Smooth muscle cell (in vitro differentiated cells): ENCODE data around the gene OPCML. TPM values are rescaled to one million over a fixed set of nuclear protein-coding genes. Genes with fewer than 3 reads are reported as not detected.

Source experiments
- DNase-seq: peaks from one replicate; lab custom pipeline; 2025; ENCODE audit not compliant: unreplicated experiment; lab: John Stamatoyannopoulos, UW
- H2AFZ ChIP-seq: fragments of 200-600 bp; sonication (generic); 2 replicates; pipeline ENCODE4 v1.6.0; 2016; ENCODE audit warnings: antibody characterized with exemption, low read depth, mild to moderate bottlenecking
- H3F3A ChIP-seq: fragments of 200-600 bp; sonication (generic); 2 replicates; pipeline ENCODE4 v1.6.0; 2017; ENCODE audit warnings: antibody characterized with exemption, low read depth
- H3K27ac ChIP-seq: fragments of 200-600 bp; sonication (generic); 2 replicates; pipeline ENCODE4 v1.5.1; 2016; ENCODE audit warnings: low read depth, mild to moderate bottlenecking
- H3K27me3 ChIP-seq: fragments of 200-600 bp; sonication (generic); 2 replicates; pipeline ENCODE4 v1.6.1; 2016; ENCODE audit warnings: low read depth, mild to moderate bottlenecking
- H3K36me3 ChIP-seq: fragments of 200-600 bp; sonication (generic); 2 replicates; pipeline ENCODE4 v1.5.1; 2016; ENCODE audit warnings: low read depth
- H3K4me1 ChIP-seq: fragments of 200-600 bp; sonication (generic); 2 replicates; pipeline ENCODE4 v1.5.1; 2016; ENCODE audit warnings: low read depth
- H3K4me2 ChIP-seq: fragments of 200-600 bp; sonication (generic); 2 replicates; pipeline ENCODE4 v1.6.0; 2016; ENCODE audit warnings: mild to moderate bottlenecking
- H3K4me3 ChIP-seq: fragments of 200-600 bp; sonication (generic); 2 replicates; pipeline ENCODE4 v1.5.1; 2016; ENCODE audit warnings: mild to moderate bottlenecking
- H3K79me2 ChIP-seq: fragments of 200-600 bp; sonication (generic); 2 replicates; pipeline ENCODE4 v1.6.0; 2016; ENCODE audit warnings: low read depth, mild to moderate bottlenecking
- H3K9ac ChIP-seq: fragments of 200-600 bp; sonication (generic); 2 replicates; pipeline ENCODE4 v1.6.0; 2016; ENCODE audit warnings: low read depth
- H3K9me3 ChIP-seq: fragments of 200-600 bp; sonication (generic); replicated peaks from 2 replicates; pipeline ENCODE4 v1.5.1; 2016; ENCODE audit warnings: low read depth
- H4K20me1 ChIP-seq: fragments of 200-600 bp; sonication (generic); 2 replicates; pipeline ENCODE4 v1.6.0; 2016; ENCODE audit warnings: low read depth
- CTCF ChIP-seq: fragments of 200-600 bp; sonication (generic); IDR thresholded peaks from 2 replicates; pipeline ENCODE4 v1.5.1; 2017; ENCODE audit warnings: borderline replicate concordance, mild to moderate bottlenecking, antibody characterized with exemption; ENCODE audit not compliant: insufficient read depth, poor library complexity, severe bottlenecking
- WGBS: methylation state at CpG from one replicate; pipeline ENCODE4 v1.1.7; 2016; ENCODE audit warnings: low lambda C conversion rate; 5-methylcytosine and 5-hydroxymethylcytosine counted together
- polyA plus RNA-seq: library from polyadenylated mRNA; unstranded; fragments of >200 nt; fragmentation: Nextera tagmentation; extraction: Ambion mirVana; gene quantifications from 2 replicates; pipeline ENCODE4 v1.2.1, GENCODE V29; 2016
- total RNA-seq: library from RNA; depleted of rRNA; stranded (reverse); fragments of >200 nt; gene quantifications from 2 replicates; pipeline ENCODE4 v1.2.3, GENCODE V29; 2014

The OPCML gene
- total and polyA plus RNA-seq, 2 experiments from 2014 or later, result 0.42 to 0.58 TPM

GRCh38 chr11:132780046-132780445 is 752.3 kb downstream of the OPCML start:
- no peak for DNase-seq
- Histone ChIP-seq H3K27me3 (no peaks in the 10 kb centered on the region), H3K36me3 (no peaks in the 10 kb centered on the region), H3K9ac (no peak overlapping the region), H3K4me1 (peaks cover 18% of the 10 kb centered on the region), H3K9me3 (no peaks in the 10 kb centered on the region), H3K4me3 (no peak overlapping the region), H3K27ac (no peak overlapping the region), H3K79me2 (no peaks in the 10 kb centered on the region), H2AFZ (no peak overlapping the region), H4K20me1 (no peaks in the 10 kb centered on the region), H3K4me2 (no peak overlapping the region), H3F3A (no peaks in the 10 kb centered on the region)
- no peak for TF ChIP-seq CTCF
- 80% methylated on average over 5 of the region's 5 CpGs for WGBS

- Histone ChIP-seq H3K4me1 (peaks cover 18% of the 10 kb centered on the region), H3K9ac (no peak overlapping the region), H3F3A (no peaks in the 10 kb centered on the region), H4K20me1 (no peaks in the 10 kb centered on the region), H3K4me3 (no peak overlapping the region), H3K4me2 (no peak overlapping the region), H3K36me3 (no peaks in the 10 kb centered on the region), H3K79me2 (no peaks in the 10 kb centered on the region), H2AFZ (no peak overlapping the region), H3K27ac (no peak overlapping the region), H3K27me3 (peaks cover 1% of the 10 kb centered on the region), H3K9me3 (no peaks in the 10 kb centered on the region)
- no peak for DNase-seq
- WGBS, result 53% methylated on average over 2 of the region's 3 CpGs
- TF ChIP-seq CTCF, result no peak
Measured at GRCh38 chr11:132779497-132779896, 752.8 kb downstream of the OPCML start.

- Histone ChIP-seq H3K79me2 (no peaks in the 10 kb centered on the region), H3K4me1 (peaks cover 26% of the 10 kb centered on the region), H3K9ac (no peak overlapping the region), H3K9me3 (no peaks in the 10 kb centered on the region), H3F3A (no peaks in the 10 kb centered on the region), H2AFZ (no peak overlapping the region), H4K20me1 (no peaks in the 10 kb centered on the region), H3K27ac (no peak overlapping the region), H3K27me3 (peaks cover 6% of the 10 kb centered on the region), H3K4me3 (no peak overlapping the region), H3K4me2 (no peak overlapping the region), H3K36me3 (no peaks in the 10 kb centered on the region)
- no peak for TF ChIP-seq CTCF
- DNase-seq, result no peak
- WGBS, result 71% methylated on average over 9 of the region's 9 CpGs
Measured at GRCh38 chr11:132777067-132777975, 755.0 kb downstream of the OPCML start.
